Mesothelial cell of epicardium (in vitro differentiated cells): ENCODE data around the gene SULT1C3. TPM values are rescaled to one million over a fixed set of nuclear protein-coding genes. Genes with fewer than 3 reads are reported as not detected.

Experiments used
- DNase-seq, 2 experiments: peaks; one replicate each; pipeline ENCODE4 v3.0.0; 2021; ENCODE audit warnings: low spot score in 2 of 2; ENCODE audit not compliant: unreplicated experiment in 2 of 2
- H3K27ac Mint-ChIP-seq: 2 replicates; pipeline ENCODE4 v1.8.0; 2021; ENCODE audit warnings: mixed read lengths
- H3K27me3 Mint-ChIP-seq: 2 replicates; pipeline ENCODE4 v1.8.0; 2021; ENCODE audit warnings: low read depth, mixed read lengths
- H3K36me3 Mint-ChIP-seq: 2 replicates; pipeline ENCODE4 v1.8.0; 2021; ENCODE audit warnings: mixed read lengths
- H3K4me1 Mint-ChIP-seq: 2 replicates; pipeline ENCODE4 v1.8.0; 2021; ENCODE audit warnings: mixed read lengths
- H3K4me3 Mint-ChIP-seq: 2 replicates; pipeline ENCODE4 v1.8.0; 2021; ENCODE audit warnings: mild to moderate bottlenecking, moderate library complexity, mixed read lengths
- H3K9me3 Mint-ChIP-seq: 2 replicates; pipeline ENCODE4 v1.8.0; 2021; ENCODE audit warnings: mixed read lengths
- total RNA-seq: library from RNA; stranded (reverse); gene quantifications from 3 replicates; pipeline ENCODE4 v1.2.1, GENCODE V29; 2021
- TF ChIP-seq, protein P1 (sequence below): fragments of 200-600 bp; sonication (generic); IDR thresholded peaks from one replicate; pipeline ENCODE4 v1.5.0; 2021; ENCODE audit warnings: antibody characterized with exemption; ENCODE audit not compliant: unreplicated experiment

Gene SULT1C3
- total RNA-seq, 1 donor from 2014 or later, result not detected

DNA sequence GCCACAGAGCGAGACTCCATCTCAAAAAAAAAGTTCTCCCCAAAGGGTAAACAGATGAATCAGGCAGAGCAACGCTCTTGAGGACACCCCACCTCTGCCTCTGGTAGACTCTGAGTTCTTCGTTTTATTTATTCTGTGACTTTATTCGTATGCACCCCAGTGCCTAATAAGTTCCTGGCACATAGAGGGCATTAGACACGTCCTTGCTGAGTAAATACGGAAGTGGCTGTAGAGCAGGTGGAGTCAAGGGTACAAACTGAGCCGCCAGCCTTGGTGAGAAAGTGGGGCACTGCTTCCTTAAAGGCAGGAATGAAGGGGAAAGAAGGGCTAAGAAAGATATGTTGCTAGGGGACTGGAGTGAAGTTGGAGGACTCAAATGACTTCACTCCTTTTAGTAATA lies 61.8 kb downstream of the SULT1C3 start:
- H3K9me3 Mint-ChIP-seq, result peaks cover 5% of the 10 kb centered on the region
- H3K27ac Mint-ChIP-seq, result no peak overlapping the region
- peaks cover 57% of the 10 kb centered on the region for H3K27me3 Mint-ChIP-seq
- no peak overlapping the region for H3K4me3 Mint-ChIP-seq
- no peaks in the 10 kb centered on the region for H3K36me3 Mint-ChIP-seq
- H3K4me1 Mint-ChIP-seq, result no peaks in the 10 kb centered on the region
- no peak for DNase-seq
- TF ChIP-seq, protein P1, sequence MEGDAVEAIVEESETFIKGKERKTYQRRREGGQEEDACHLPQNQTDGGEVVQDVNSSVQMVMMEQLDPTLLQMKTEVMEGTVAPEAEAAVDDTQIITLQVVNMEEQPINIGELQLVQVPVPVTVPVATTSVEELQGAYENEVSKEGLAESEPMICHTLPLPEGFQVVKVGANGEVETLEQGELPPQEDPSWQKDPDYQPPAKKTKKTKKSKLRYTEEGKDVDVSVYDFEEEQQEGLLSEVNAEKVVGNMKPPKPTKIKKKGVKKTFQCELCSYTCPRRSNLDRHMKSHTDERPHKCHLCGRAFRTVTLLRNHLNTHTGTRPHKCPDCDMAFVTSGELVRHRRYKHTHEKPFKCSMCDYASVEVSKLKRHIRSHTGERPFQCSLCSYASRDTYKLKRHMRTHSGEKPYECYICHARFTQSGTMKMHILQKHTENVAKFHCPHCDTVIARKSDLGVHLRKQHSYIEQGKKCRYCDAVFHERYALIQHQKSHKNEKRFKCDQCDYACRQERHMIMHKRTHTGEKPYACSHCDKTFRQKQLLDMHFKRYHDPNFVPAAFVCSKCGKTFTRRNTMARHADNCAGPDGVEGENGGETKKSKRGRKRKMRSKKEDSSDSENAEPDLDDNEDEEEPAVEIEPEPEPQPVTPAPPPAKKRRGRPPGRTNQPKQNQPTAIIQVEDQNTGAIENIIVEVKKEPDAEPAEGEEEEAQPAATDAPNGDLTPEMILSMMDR, result no peak

DNA sequence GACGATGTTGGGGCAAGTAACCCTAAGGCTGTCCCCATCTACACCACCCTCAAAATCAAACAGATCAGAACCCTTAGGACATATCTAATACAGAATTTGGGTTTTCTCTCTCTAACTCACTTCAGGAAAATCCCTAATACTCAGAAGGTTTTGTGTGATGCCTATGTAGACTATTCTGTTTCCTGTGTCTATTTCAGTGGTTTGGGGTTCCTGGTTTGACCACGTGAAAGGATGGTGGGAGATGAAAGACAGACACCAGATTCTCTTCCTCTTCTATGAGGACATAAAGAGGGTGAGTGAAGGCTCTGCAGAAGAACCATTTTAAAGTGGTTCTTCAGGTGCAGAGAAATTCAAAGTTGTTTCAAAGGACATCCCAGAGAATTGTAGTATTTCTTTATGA lies 65.2 kb downstream of the SULT1C3 start:
- Mint-ChIP-seq H3K4me1 (no peaks in the 10 kb centered on the region), H3K4me3 (no peak overlapping the region), H3K36me3 (no peaks in the 10 kb centered on the region), H3K27me3 (peaks cover 70% of the 10 kb centered on the region), H3K9me3 (no peaks in the 10 kb centered on the region), H3K27ac (no peak overlapping the region)
- TF ChIP-seq, protein P1, result no peak
- DNase-seq, result no peak

DNA sequence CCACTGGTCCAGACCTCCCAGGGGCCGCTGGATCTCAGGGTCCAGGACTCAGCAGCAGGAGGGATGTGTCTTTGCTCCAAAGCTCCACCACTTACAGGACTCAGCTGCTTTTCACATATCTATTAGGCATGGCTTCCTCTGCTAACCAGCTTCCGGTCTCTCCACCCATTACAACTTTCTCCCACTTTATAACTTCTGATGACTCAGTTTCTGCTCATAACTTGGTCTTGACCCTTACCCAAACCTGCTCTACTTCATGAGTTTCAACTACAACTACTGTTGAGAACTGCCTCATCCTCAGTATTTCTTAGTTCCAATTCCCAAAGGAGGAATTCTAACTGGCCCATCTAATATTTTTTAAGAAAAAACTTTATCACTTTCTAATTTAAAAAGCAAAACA lies 66.1 kb downstream of the SULT1C3 start:
- Mint-ChIP-seq H3K36me3 (no peaks in the 10 kb centered on the region), H3K27ac (no peak overlapping the region), H3K9me3 (peaks cover 1% of the 10 kb centered on the region), H3K27me3 (peaks cover 74% of the 10 kb centered on the region), H3K4me1 (no peaks in the 10 kb centered on the region), H3K4me3 (no peak overlapping the region)
- no peak for DNase-seq
- TF ChIP-seq, protein P1, result no peak

DNA sequence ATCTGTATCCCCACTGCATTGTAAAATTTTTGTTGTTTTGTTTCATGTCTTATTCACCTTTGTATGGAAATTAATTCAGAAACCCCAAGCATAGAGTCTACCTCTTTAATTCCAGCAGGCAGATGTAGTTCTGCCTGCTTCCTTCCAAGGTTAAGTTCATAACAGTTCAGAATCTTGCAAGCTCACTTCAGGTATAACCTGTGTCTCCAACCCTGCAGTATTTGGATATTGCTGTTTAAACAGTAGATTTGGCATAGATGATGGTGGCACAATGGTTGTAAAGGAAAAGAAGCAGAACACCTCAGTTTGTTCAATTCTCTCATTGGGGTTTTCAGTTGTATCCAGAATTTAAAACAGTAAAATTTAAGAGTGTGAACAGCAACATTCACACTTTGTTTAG lies 70.1 kb downstream of the SULT1C3 start:
- TF ChIP-seq, protein P1, result no peak
- H3K27ac Mint-ChIP-seq, result no peak overlapping the region
- H3K4me3 Mint-ChIP-seq, result no peak overlapping the region
- peaks cover 53% of the 10 kb centered on the region for H3K27me3 Mint-ChIP-seq
- H3K9me3 Mint-ChIP-seq, result peaks cover 5% of the 10 kb centered on the region
- no peak for DNase-seq
- peaks cover 7% of the 10 kb centered on the region for H3K4me1 Mint-ChIP-seq
- peaks cover 1% of the 10 kb centered on the region for H3K36me3 Mint-ChIP-seq

Other genes with a start within 250 kb of the SULT1C3 start
- 0.05 to 0.13 TPM in 2 of 3 replicates, not detected in the other for gene SULT1C2, start 48.9 kb downstream of the SULT1C3 start, total RNA-seq
- 16.0 to 17.5 TPM (median 17.5 TPM) in 3 replicates for gene SULT1C4, start 138.0 kb downstream of the SULT1C3 start, total RNA-seq
- gene GCC2, start 209.2 kb downstream of the SULT1C3 start, total RNA-seq, result 43.8 to 44.9 TPM (median 44.2 TPM) in 3 replicates